Activated T-cell treated with anti-CD3 and anti-CD28 coated beads, Interleukin-2, amount 50 U/mL, for 1 hour (primary cell): Measurements from ENCODE around the gene RB1.
"Not testable (repeated sequence)": the region's sequence is repeated elsewhere in the genome, so short reads cannot be mapped to it uniquely, and the experiment has no call there.

Source experiments
- DNase-seq: peaks from one replicate; pipeline ENCODE4 v3.0.0-alpha.2; 2020

The RB1 gene

DNA sequence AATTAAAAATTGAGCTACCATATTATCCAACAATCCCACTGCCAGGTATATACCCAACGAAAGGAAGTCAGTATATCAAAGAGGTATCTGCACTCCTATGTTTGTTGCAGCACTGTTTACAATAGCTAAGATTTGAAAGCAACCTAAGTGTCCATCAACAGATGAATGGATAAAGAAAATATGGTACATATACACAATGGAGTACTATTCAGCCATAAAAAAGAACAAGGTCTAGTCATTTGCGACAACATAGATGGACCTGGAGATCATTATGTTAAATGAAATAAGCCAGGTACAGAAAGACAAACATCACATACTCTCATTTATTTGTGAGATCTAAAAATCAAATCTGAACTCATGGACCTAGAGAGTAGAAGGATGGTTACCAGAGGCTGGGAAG lies 52.0 kb downstream of the RB1 start:
- not testable (repeated sequence) for DNase-seq

DNA sequence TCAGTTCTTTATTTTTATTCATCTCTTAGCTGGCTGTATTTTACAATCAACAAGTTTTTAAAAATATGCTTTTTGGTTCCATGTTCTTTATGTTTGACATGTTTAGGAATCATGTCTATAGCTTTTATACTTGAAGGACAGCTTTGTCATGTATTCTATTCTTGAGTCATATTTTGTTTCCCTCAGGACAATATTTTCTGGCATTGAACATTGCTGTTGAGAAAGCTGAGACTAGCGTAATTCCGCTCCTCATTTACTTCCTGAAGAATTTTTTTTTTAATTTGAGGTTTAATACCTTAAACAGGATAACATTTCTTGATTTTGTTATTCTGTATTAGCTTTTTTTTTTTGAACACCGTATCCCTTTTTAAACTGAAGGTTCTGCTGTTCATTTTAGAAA lies 53.2 kb downstream of the RB1 start:
- DNase-seq = no peak

DNA sequence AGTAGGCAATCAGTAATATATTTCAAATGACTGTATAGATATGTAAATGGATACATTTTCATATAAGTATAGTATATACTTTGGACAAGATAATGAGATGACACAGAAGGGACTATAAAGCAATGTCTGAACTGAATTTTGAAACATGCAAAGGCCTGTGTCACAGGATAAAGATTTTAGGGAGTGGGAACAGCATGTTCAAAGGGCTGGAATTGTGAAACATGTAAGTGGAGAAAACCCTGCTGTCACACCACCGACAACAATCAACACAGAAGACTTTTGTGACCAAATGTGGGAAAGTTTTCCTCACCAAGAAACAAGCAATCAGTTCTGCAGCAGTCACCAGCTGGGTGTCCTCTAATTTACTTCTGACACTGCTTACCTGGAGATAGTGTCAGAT lies 66.4 kb downstream of the RB1 start:
- no peak for DNase-seq

DNA sequence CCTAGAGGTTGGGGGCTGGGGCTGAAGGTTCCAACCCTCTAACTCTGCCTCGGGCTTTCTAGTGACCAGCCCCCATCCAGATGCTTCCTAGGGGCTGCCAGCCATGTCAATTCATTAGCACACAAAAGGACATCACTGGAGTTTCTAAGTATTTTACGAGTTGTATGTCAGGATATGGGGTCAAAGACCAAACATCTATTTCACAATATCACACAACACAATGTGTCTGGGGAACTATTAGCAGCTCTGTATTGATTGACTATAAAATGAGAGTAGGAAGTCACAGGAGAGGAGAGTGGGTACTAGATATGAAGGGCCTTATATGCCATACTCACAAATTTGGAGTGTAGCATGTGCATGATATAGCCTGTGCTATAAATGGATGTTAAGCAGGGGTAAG lies 67.3 kb downstream of the RB1 start:
- no peak for DNase-seq

DNA sequence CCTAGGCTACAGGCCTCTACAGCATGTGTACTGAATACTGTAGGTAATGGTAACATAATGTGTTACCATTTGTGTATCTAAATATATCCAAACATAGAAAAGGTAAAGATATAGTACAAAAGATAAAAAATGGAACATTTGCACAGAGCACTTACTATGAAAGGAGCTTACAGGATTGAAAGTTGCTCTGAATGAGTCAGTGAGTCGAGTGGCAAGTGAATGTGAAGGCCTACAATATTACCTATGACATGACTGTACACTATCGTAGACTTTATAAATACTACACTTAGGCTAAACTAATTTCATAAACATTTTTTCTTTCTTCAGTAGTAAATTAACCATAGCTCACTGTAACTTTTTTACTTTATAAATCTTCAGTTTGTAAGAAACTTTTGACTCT lies 74.3 kb downstream of the RB1 start:
- no peak for DNase-seq

DNA sequence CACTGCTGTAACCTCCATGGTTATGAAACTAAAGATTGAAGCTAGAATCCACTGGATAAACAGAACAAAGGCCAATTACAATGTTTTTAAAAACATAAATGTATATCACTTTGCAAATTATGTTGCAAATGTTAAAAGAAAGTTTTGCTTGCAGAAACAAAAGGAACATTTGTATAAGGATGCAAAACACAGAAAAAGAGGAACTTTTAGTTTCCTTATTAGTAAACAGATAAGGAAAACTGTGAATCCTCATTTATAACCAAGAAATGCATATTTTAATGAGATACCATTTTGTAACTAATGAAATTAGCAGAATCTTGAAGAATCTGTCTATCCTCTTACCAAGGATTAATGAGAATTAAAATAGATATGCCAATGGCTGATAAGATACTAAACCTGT lies 77.0 kb downstream of the RB1 start:
- no peak for DNase-seq

DNA sequence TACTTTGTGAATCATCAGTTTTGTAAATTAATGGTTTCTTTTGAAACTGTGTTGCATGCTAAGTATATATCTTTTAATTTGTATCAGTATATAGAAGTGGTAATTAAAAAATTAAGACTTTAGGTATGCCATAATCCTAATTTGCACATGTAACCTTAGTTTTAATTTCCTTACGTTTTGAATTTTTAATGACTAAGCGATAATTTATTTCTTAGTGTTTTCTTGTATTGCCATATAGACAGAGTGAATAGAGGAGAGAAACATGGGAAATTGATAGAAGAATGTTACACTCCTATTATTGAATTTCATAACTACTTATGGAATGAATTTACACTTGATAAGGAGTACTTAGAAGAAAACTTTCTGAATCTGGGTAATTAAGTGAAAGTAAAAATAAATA lies 79.8 kb downstream of the RB1 start:
- DNase-seq = no peak

DNA sequence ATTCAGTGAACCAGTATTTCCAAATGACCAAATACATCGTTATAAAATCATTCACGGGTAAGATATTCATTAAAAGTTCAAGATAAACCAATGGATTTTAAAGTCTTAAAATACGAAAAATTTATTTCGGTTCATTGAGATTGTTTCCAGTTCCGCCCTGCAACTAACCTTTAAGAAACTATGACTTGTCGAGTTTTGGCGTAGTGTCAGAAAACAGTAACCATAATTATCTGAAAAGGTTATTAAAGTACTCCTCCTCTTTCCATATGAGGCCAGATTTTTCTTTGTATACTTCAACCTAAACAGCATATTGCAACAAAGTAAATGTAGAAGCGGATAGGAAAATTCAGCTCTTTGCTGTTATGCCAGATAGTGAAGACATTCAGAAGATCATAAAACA lies 83.3 kb downstream of the RB1 start:
- no peak for DNase-seq

DNA sequence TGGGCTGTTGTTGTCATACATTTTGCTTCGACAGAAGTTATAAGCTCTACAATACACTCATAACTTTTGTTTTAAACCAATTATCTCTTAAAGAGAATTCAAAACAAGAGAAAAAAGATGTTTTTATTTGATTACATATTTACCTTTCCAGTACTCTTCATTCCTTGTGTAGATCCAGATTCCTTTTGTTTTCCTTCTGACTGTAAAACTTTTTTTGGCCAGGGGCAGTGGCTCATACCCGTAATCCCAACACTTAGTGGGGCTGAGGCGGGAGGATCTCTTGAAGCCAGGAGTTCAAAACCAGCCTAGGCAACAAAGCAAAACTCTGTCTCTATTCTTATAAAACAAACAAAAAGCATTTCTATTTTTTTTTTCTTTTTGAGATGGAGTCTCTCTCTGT lies 87.7 kb downstream of the RB1 start:
- no peak for DNase-seq

DNA sequence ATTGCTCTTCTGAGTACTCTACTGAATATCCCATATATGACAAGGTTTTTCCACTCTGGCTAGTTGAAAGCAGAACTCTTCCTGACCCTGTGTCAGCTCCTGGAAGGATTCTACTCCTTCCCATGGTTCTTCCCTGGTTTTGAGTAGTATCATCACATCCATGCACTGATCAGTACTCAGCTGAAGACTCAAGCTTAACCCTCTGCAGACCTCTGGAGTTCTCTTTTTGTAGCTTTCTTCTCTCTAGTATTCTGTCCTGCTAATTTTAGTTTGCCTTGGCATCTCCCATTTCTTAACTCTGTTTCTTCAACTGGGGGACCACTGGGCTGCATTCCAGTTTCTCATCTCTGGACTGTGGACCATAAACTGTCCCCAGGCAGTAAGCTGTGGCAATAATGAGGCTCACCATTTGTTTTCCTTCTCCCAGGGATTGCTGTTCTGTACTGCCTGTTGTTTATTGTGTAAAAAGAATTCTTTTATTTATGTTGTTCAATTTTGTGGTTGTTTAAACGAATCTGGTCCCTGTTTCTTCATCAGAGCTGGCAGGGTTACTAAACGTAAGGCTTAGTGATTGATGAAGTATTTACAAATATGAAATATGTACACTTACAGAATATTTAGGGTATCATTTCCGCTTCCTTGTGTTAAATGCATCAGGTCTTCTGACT lies 89.6 kb downstream of the RB1 start:
- DNase-seq = no peak

DNA sequence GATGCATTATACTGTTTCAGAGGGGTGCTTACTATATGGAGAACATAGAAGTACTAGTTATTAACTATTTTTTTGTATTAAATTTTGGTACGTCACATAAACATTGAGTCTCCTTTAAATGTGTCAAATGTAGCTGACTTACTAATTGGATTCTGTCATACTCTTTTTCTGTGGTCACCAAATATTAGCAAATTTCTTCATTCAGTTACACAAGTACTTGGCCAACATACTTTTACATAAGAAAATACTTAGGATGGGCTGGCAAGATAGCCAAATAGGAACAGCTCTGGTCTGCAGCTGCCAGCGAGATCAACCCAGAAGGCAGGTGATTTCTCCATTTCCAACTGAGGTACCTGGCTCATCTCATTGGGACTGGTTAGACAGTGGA lies 90.1 kb downstream of the RB1 start:
- DNase-seq = no peak

DNA sequence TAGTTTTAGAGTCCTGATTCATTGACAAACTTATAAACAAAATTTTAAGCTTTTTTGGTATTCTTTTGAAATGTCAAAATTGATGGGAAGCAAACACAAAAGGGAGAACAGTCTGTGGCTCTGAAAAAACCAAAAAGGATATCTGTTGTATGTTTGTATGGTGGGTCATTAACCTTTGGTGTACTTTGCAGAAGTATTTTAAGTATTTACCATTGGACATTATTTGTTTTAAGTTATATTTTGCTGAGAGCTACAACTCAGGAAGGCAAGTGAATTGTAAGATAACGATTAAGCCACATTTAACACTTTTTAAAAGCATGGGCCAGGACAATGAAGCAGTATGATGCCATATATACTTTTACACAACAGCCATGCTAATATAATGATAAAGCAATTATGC lies 94.2 kb downstream of the RB1 start:
- DNase-seq = no peak

DNA sequence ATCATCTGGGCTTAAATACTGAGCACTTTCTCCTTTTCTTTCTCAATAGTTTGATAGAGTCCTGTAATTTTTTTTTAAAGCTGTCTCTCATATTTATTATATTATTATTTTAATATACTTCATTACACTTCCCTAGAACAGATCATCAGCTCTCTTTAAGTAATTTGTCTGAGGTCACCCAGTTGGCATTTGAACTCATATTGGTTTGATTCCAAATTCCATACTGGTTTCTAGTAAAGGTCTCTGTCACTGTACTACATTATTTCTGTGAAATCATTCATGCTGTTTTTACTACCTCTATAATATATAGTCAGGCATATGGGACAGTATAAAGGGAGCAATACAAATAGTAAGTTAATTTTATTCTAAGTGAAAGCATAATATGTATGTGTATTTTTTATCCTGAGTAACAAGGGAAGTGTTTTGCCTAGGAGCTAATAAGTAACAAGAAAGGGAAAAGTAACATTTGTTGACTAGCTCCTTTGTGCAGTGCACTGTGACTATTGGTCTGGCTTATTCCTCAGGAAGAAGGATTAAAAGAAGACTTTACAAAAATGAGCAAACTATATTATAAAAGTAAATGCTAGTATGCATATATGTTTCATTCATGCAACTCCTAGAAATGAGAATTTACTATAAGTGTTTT lies 95.0 kb downstream of the RB1 start:
- DNase-seq = no peak

DNA sequence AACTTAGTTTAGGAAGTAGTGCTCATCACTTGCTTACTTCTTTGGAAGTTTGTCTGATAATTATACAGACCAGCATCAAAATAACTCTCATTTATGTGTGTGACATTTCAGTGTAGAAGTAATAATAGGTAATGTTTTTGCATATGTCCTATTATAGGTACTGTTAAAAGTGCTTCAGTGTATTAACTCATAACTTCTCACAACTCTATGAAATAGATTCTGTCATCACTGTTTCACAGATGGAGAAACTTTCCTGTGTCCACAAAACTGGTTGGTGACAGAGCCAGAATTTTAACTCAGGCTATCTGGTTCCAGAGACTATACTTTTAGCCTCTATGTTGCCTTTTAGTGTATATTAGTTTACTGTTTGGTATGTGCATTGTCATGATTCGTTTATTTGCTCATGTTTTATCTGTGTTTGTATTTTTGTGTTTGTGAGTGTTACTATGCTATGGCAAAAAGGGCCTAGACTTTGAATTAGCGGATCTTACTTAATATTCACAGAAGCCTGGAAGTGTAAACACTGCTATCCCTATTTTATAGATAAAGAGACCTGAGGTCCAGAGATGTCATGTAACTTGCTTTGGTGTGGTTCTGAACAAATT lies 96.6 kb downstream of the RB1 start:
- DNase-seq = no peak

DNA sequence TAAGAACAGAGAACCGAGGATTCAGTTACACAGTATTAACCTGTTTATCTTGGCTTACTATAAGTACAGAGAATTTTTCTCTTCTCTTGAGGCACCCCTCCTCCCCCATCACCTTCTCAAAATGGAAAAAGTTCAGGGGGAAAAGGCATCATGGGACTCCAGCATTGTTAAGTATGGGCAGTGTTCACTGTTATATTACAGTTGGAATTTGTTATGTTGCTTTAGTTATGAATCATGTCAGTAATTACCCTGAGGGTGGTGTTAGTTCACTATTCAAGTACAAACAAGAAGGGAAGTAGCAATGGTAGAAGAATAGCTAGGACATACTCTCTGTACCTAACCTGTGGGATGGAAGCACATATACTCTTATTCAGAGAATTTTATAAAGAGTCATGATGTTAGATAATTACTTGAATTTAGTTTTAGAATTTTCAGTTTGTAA lies 97.3 kb downstream of the RB1 start:
- DNase-seq = no peak

DNA sequence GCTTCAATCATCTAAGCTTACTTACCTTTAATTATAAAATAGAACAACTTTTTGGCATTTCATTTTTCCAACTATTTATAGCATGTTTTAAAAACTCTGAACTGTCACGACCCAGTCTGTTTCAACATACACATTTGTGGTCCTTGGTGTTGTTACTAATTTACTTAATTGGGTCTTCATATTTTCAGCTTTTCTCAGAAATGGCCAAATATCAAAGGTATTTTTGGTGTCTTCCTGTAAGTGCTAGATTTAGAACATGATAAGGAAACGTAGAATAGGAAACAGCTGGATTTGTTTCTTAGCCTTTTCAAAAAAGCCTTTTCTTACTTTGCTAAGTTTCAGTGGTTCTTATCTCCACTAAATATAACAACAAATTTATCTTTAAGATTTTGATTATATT lies 97.9 kb downstream of the RB1 start:
- DNase-seq = no peak

DNA sequence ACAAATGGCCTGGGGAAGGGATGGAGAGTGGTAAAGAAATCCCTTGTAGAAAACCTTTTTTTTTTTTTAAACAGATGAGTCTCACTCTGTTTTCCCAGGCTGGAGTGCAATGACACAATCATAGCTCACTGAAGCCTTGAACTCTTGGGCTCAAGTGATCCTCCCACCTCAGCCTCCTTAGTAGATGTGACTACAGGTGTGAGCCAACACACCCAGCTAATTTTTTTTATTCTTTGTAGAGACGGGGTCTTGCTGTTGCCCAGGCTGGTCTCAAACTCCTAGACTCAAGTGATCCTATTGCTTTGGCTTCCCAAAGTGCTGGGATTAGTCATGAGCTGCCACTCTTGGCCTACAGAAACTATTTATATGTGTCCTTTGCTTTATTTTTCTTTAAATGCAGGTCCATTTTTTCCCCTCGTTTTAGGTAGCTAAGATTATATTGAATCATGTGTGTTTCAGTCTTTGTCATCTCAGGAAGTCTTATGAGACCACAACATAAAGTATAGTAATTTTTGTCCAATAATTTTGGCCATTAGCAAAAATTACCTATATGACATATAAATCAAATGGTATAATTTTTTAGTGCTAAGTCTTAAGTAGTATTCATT lies 98.9 kb downstream of the RB1 start:
- DNase-seq = no peak

DNA sequence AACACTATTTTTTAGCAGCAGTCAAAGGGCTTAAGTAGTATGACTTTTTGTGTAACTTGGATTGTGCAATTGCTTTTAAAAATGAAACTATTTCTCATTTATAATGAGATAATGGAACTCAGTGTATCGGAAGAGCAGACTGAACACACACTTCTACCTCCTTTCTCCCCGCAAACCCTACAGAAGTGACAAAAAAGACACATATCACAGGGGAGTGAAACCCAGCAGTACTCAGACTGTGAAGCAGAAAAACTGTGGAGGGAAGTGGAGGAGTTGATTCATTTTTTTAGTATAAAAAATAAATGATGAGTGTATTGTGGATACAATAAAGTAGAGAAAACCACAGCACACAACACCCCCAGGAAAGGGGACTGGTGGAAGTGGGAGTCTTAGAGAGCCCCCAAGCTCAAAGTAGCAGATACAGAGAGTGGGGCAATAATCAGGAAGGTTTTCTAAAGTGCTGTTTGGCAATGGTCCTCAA lies 99.6 kb downstream of the RB1 start:
- DNase-seq = no peak

DNA sequence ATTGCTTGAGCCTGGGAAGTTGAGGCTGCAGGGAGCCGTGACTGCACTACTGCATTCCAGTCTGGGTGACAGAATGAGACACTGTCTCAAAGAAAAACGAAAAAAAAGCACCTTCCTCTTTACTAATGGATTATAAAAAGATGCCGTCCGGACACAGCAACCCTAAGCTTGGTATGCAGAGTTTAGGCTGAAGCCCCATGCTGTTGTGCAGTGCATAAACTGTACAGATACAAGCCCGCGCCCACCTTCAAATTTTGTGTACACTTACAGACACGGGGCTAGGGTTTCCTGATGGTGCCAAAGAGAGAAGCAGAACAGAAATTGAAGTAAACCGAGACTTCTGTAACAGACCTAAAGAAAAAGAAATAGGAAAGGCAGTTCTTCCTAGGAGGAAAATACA lies 100.4 kb downstream of the RB1 start:
- DNase-seq = no peak

DNA sequence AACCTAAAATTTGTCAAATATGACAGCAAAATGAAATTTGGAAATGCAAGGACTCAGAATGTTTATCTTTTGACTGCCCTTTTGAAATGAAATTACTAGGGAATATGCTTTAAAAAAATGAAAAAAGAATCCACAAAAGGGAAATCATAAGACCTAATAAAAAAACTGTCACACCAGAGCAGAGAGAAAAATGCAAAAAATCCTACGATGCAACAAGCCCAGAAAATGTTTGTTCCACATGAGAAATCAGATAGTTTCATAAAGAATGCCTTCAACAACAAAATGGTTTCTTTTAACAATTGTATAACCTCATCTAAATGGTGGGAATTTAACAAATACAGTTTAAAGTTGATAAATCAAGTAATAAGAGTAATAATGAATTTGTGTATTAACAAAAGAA lies 101.4 kb downstream of the RB1 start:
- no peak for DNase-seq

DNA sequence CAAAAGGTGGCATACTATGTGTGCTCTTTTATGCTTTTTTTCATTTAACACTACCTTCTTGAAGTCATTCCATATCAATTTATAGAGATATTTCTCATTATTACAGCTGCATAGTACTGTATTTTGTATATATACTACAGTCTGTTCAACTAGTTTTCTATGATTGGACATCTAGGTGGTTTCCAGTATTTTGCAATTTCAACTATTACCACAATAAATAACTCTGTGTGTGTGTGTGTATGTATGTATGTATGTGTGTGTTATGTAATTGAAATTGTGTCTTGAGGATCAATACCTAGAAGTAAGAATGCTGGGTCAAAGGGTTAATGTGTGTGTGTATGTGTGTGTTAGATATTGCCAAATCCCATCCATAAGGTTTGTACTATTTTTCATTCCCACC lies 102.3 kb downstream of the RB1 start:
- no peak for DNase-seq

DNA sequence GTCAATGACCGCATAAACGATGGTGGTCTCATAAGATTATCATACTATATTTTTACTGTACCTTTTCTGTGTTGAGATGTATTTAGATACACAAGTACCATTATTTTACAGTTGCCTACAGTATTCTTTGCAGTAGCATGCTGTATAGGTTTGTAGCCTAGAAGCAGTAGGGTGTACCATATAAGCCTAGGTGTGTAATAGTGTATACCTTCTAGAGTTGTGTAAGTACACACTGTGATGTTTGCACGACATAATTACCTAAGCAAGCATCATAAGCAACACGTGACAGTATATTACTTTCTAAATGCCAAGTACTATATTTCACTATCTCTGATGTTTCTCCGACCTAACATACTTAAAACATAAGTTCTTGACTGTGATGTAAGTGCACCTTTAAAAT lies 106.6 kb downstream of the RB1 start:
- no peak for DNase-seq

DNA sequence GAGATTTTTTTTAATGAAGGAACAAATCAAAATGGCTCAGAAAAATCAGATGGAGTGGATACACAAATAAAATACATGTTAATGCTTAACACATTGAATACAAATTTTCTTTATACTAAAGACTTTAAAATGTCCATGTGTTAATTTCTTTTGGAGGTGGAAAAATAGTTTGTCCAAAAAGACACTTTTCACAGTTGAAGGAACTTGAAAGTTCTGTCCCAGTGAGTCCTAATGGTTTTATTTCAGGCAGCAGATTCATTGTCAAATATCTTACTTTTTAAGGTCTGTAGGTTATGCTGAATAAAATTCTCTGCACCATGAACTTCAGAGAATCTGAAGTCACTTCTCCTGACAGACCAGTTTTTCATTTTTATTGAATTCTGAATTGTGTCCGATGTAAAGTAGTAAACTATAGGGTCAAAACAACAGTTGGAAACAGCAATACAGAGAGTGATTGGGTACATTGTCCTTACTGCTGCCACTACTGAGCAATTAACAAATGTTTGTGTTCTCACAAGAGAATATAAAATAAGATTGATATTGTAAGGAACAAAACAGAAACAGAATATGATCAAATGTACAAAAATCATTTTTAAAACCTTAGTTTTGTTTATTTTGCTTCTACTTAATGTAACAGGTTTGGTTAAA lies 107.7 kb downstream of the RB1 start:
- DNase-seq = no peak
